ENCODE results near the gene TEKTIP1. TPM values are rescaled to one million over a fixed set of nuclear protein-coding genes. Genes with fewer than 3 reads are reported as not detected.

Gene TEKTIP1
- total RNA-seq, 1 experiment from 2014 or later = not detected

- POLR2A ChIA-PET = interaction anchor here (0.9 kb wide), 1 partner anchor 286 kb away, joined by 9 read pairs; no protein-coding TSS in a partner anchor
- H3K36me3 ChIP-seq (ENCODE audit: control insufficient read depth, insufficient read depth, low read length) = peaks cover 3% of the 10 kb centered on the region
- no TSS peak for BruUV-seq (replicated peaks)
Observed at GRCh38 chr19:3508771-3509535, 30.0 kb upstream of the TEKTIP1 start.

GRCh38 chr19:3509566-3509989 is 29.4 kb upstream of the TEKTIP1 start:
- H3K36me3 ChIP-seq (ENCODE audit: control insufficient read depth, insufficient read depth, low read length) = peaks cover 3% of the 10 kb centered on the region
- no peaks in the 10 kb centered on the region; the same call in none of the 2 replicates for H3K4me1 ChIP-seq (ENCODE audit: control insufficient read depth, insufficient read depth, low read length)
- H3K27me3 ChIP-seq (ENCODE audit: control insufficient read depth, insufficient read depth, low read length) = no peaks in the 10 kb centered on the region
- no TSS peak for BruUV-seq (replicated peaks)
- no peak for TF ChIP-seq TCF7L2 (IDR thresholded peaks at IDR 0.05; ENCODE audit: low read depth, low read length)
- no peak for TF ChIP-seq CTCF (IDR thresholded peaks at IDR 0.05)
- TF ChIP-seq SIN3A (IDR thresholded peaks at IDR 0.05; ENCODE audit: borderline replicate concordance, insufficient read depth, low read depth, low read length) = no peak
- DNase-seq (ENCODE audit: low read depth, low spot score) (no peak), ATAC-seq (no peak)
- H3K4me3 ChIP-seq (ENCODE audit: low read depth in 2 of 2, low read length in 2 of 2) = no peak overlapping the region
- no peak overlapping the region for H3K27ac ChIP-seq (ENCODE audit: low read length)
- no peaks in the 10 kb centered on the region for H3K9me3 ChIP-seq (ENCODE audit: control insufficient read depth, insufficient read depth, low read depth, low read length)
- CTCF ChIA-PET = no interaction called here
- in situ Hi-C loops (cut with HindIII; ENCODE audit: low pct_unique_long_range_greater_than_20kb, low sequenced_read_pairs) = no loop called here
- POLR2A ChIA-PET = no interaction called here
- intact Hi-C loops (cut with micrococcal nuclease; ENCODE audit: unreplicated experiment) = no loop called here

More at GRCh38 chr19:3508771-3509535, 30.0 kb upstream of the TEKTIP1 start:
- in situ Hi-C loops (cut with HindIII; ENCODE audit: low pct_unique_long_range_greater_than_20kb, low sequenced_read_pairs) = no loop called here
- H3K4me3 ChIP-seq (ENCODE audit: low read depth in 2 of 2, low read length in 2 of 2) = no peak overlapping the region
- CTCF ChIA-PET = no interaction called here
- intact Hi-C loops (cut with micrococcal nuclease; ENCODE audit: unreplicated experiment) = no loop called here
- no peaks in the 10 kb centered on the region; the same call in 1 of the 2 replicates for H3K4me1 ChIP-seq (ENCODE audit: control insufficient read depth, insufficient read depth, low read length)
- H3K9me3 ChIP-seq (ENCODE audit: control insufficient read depth, insufficient read depth, low read depth, low read length) = no peaks in the 10 kb centered on the region
- no peak for ATAC-seq
- no peaks in the 10 kb centered on the region for H3K27me3 ChIP-seq (ENCODE audit: control insufficient read depth, insufficient read depth, low read length)
- H3K27ac ChIP-seq (ENCODE audit: low read length) = no peak overlapping the region
- no peak for TF ChIP-seq REST (IDR thresholded peaks at IDR 0.05; ENCODE audit: insufficient read depth in 1 of 2, low read depth in 2 of 2, low read length in 1 of 2)
- TF ChIP-seq SIN3A (IDR thresholded peaks at IDR 0.05; ENCODE audit: borderline replicate concordance, insufficient read depth, low read depth, low read length) = no peak
- no peak for DNase-seq (ENCODE audit: low read depth, low spot score)

- H3K9me3 ChIP-seq (ENCODE audit: control insufficient read depth, insufficient read depth, low read depth, low read length) = no peaks in the 10 kb centered on the region
- in situ Hi-C loops (cut with HindIII; ENCODE audit: low pct_unique_long_range_greater_than_20kb, low sequenced_read_pairs) = no loop called here
- BruUV-seq (replicated peaks) = no TSS peak
- POLR2A ChIA-PET = no interaction called here
- no peak overlapping the region for H3K27ac ChIP-seq (ENCODE audit: low read length)
- no peaks in the 10 kb centered on the region; the same call in none of the 2 replicates for H3K4me1 ChIP-seq (ENCODE audit: control insufficient read depth, insufficient read depth, low read length)
- no peak overlapping the region for H3K4me3 ChIP-seq (ENCODE audit: low read depth in 2 of 2, low read length in 2 of 2)
- DNase-seq (ENCODE audit: low read depth, low spot score) = no peak
- no peak for TF ChIP-seq REST (IDR thresholded peaks at IDR 0.05; ENCODE audit: insufficient read depth in 1 of 2, low read depth in 2 of 2, low read length in 1 of 2)
- TF ChIP-seq TCF7L2 (IDR thresholded peaks at IDR 0.05; ENCODE audit: low read depth, low read length) = no peak
- TF ChIP-seq POLR2AphosphoS5 (IDR thresholded peaks at IDR 0.05; ENCODE audit: low read depth, low read length) = no peak
- no peak for TF ChIP-seq CTCF (IDR thresholded peaks at IDR 0.05)
- no peak for TF ChIP-seq SIN3A (IDR thresholded peaks at IDR 0.05; ENCODE audit: borderline replicate concordance, insufficient read depth, low read depth, low read length)
- H3K27me3 ChIP-seq (ENCODE audit: control insufficient read depth, insufficient read depth, low read length) = no peaks in the 10 kb centered on the region
- peaks cover 3% of the 10 kb centered on the region for H3K36me3 ChIP-seq (ENCODE audit: control insufficient read depth, insufficient read depth, low read length)
- intact Hi-C loops (cut with micrococcal nuclease; ENCODE audit: unreplicated experiment) = no loop called here
- ATAC-seq = no peak
- CTCF ChIA-PET = no interaction called here
Observed at GRCh38 chr19:3510727-3511126, 28.2 kb upstream of the TEKTIP1 start.
